H1 (cell line): Measurements from ENCODE around the gene FCRLA. TPM values are rescaled to one million over a fixed set of nuclear protein-coding genes. Genes with fewer than 3 reads are reported as not detected.
"Not testable (repeated sequence)": the region's sequence is repeated elsewhere in the genome, so short reads cannot be mapped to it uniquely, and the experiment has no call there.

Experiments
- CTCF ChIA-PET: fragments of 300-600 bp; sonication (Branson Sonifier 250); formaldehyde crosslinking; loops from one replicate; lab custom pipeline; 2021; ENCODE audit not compliant: partially characterized antibody; lab: Charles Lee
- POLR2A ChIA-PET: fragments of 300-600 bp; sonication (Branson Sonifier 250); formaldehyde crosslinking; loops from one replicate; lab custom pipeline; 2021; ENCODE audit warnings: inconsistent platforms; ENCODE audit not compliant: partially characterized antibody; lab: Charles Lee
- DNase-seq, 2 experiments: peaks; one replicate each; pipeline versions ENCODE4 v3.0.0 to v3.0.0-alpha.2; 2010 to 2022; ENCODE audit warnings: low spot score in 2 of 2, low read depth in 1 of 2, mixed read lengths in 1 of 2
- FAIRE-seq: peaks from 2 replicates; lab custom pipeline; 2011; peaks lifted over from hg19 to GRCh38; lab: Jason Lieb, UNC
- H2AFZ ChIP-seq: 2 replicates; pipeline ENCODE4 v1.8.1; 2012; ENCODE audit warnings: low read length, inconsistent platforms
- H2AK5ac ChIP-seq: 2 replicates; pipeline ENCODE4 v1.6.1; 2013; ENCODE audit warnings: low read depth, low read length
- H2BK120ac ChIP-seq: replicated peaks from 2 replicates; pipeline ENCODE3; 2013; ENCODE audit warnings: low read depth, low read length, inconsistent platforms
- H2BK12ac ChIP-seq: 2 replicates; pipeline ENCODE4 v1.6.1; 2013; ENCODE audit warnings: low read depth, low read length
- H2BK15ac ChIP-seq: 2 replicates; pipeline ENCODE4 v1.6.1; 2013; ENCODE audit warnings: low read length
- H2BK20ac ChIP-seq: 2 replicates; pipeline ENCODE4 v1.6.1; 2013; ENCODE audit warnings: low read length
- H2BK5ac ChIP-seq: 2 replicates; pipeline ENCODE4 v1.6.1; 2013; ENCODE audit warnings: low read depth, low read length
- H3K14ac ChIP-seq: 2 replicates; pipeline ENCODE4 v1.6.1; 2013; ENCODE audit warnings: inconsistent platforms; ENCODE audit not compliant: insufficient read length
- H3K18ac ChIP-seq: 2 replicates; pipeline ENCODE4 v1.6.1; 2013; ENCODE audit warnings: low read length; ENCODE audit errors: extremely low read depth
- H3K23ac ChIP-seq: 2 replicates; pipeline ENCODE4 v1.6.1; 2013; ENCODE audit warnings: inconsistent platforms; ENCODE audit not compliant: insufficient read length
- H3K23me2 ChIP-seq: 2 replicates; pipeline ENCODE4 v1.6.1; 2013; ENCODE audit warnings: low read depth, low read length
- H3K27ac ChIP-seq: 2 replicates; pipeline ENCODE4 v1.6.1; 2011; ENCODE audit warnings: low read depth, low read length, inconsistent platforms
- H3K27me3 ChIP-seq, 4 experiments: replicated peaks in 1 of 4; 1 replicate in 1 of 4; 2 replicates in 3 of 4; pipeline versions ENCODE4 v1.6.1 to v1.8.1; 2011 to 2013; ENCODE audit warnings: low read length in 3 of 4, mild to moderate bottlenecking in 3 of 4, inconsistent platforms in 2 of 4, mixed read lengths in 2 of 4, moderate library complexity in 1 of 4; ENCODE audit not compliant: control insufficient read depth in 3 of 4, insufficient read depth in 3 of 4; ENCODE audit errors: extremely low read depth in 1 of 4
- H3K36me3 ChIP-seq, 4 experiments: 2 replicates each; pipeline versions ENCODE4 v1.6.1 to v1.8.1; 2011 to 2013; ENCODE audit warnings: mild to moderate bottlenecking in 4 of 4, low read length in 3 of 4, moderate library complexity in 2 of 4, control low read depth in 1 of 4, inconsistent platforms in 1 of 4; ENCODE audit not compliant: insufficient read depth in 4 of 4, control insufficient read depth in 2 of 4
- H3K4ac ChIP-seq: replicated peaks from 2 replicates; pipeline ENCODE3; 2013; ENCODE audit warnings: low read length, low read depth, mixed read lengths, inconsistent platforms; ENCODE audit not compliant: insufficient read length
- H3K4me1 ChIP-seq, 4 experiments: replicated peaks in 1 of 4; 1 replicate in 1 of 4; 2 replicates in 3 of 4; pipeline versions ENCODE4 v1.6.1 to v1.8.1; 2011 to 2013; ENCODE audit warnings: low read length in 3 of 4, inconsistent platforms in 2 of 4, mixed read lengths in 1 of 4; ENCODE audit not compliant: insufficient read depth in 4 of 4, control insufficient read depth in 3 of 4
- H3K4me2 ChIP-seq, 2 experiments: 2 replicates each; pipeline versions ENCODE4 v1.6.1 to v1.8.1; 2011 to 2013; ENCODE audit warnings: low read depth in 2 of 2, low read length in 2 of 2, control low read depth in 1 of 2, inconsistent platforms in 1 of 2, mild to moderate bottlenecking in 1 of 2; ENCODE audit not compliant: insufficient read depth in 1 of 2
- H3K4me3 ChIP-seq, 4 experiments: fragments of 200-600, 300-600 bp in 1 of 4; sonication (generic), shearing (Covaris generic), sonication (Bioruptor Twin) in 1 of 4; 2 replicates each; pipeline versions ENCODE4 v1.5.1 to v1.8.1; 2011 to 2016; ENCODE audit warnings: low read length in 4 of 4, low read depth in 3 of 4, control low read depth in 2 of 4, inconsistent platforms in 2 of 4, mild to moderate bottlenecking in 2 of 4, mixed read lengths in 1 of 4, moderate library complexity in 1 of 4; ENCODE audit not compliant: insufficient read depth in 2 of 4; ENCODE audit errors: extremely low read depth in 1 of 4
- H3K56ac ChIP-seq: replicated peaks from 2 replicates; pipeline ENCODE3; 2013; ENCODE audit warnings: low read depth, mild to moderate bottlenecking, mixed read lengths, low read length, inconsistent platforms; ENCODE audit not compliant: insufficient read length
- H3K79me1 ChIP-seq: 2 replicates; pipeline ENCODE4 v1.6.1; 2013; ENCODE audit warnings: low read depth, low read length, control low read depth
- H3K79me2 ChIP-seq, 2 experiments: 2 replicates each; pipeline versions ENCODE4 v1.6.1 to v1.8.1; 2012 to 2013; ENCODE audit warnings: low read length in 2 of 2, mild to moderate bottlenecking in 2 of 2, inconsistent platforms in 1 of 2; ENCODE audit not compliant: insufficient read depth in 2 of 2, control insufficient read depth in 1 of 2
- H3K9ac ChIP-seq, 4 experiments: replicated peaks in 1 of 4; 1 replicate in 1 of 4; 2 replicates in 3 of 4; pipeline versions ENCODE4 v1.6.1 to v1.8.1; 2011 to 2013; ENCODE audit warnings: low read depth in 3 of 4, low read length in 3 of 4, control low read depth in 2 of 4, mild to moderate bottlenecking in 2 of 4, moderate library complexity in 2 of 4, inconsistent platforms in 1 of 4; ENCODE audit errors: extremely low read depth in 1 of 4
- H3K9me3 ChIP-seq, 2 experiments: 2 replicates each; pipeline versions ENCODE4 v1.6.1 to v1.8.1; 2012 to 2013; ENCODE audit warnings: mild to moderate bottlenecking in 2 of 2, moderate library complexity in 2 of 2, control low read depth in 1 of 2, inconsistent platforms in 1 of 2, low read depth in 1 of 2, low read length in 1 of 2, mixed read lengths in 1 of 2; ENCODE audit not compliant: insufficient read depth in 2 of 2
- H4K20me1 ChIP-seq, 2 experiments: replicated peaks in 1 of 2; 2 replicates each; pipeline versions ENCODE3 to v1.8.1; 2011 to 2013; ENCODE audit warnings: inconsistent platforms in 2 of 2, low read length in 2 of 2, mild to moderate bottlenecking in 1 of 2; ENCODE audit not compliant: insufficient read depth in 2 of 2, control insufficient read depth in 1 of 2
- H4K5ac ChIP-seq: 2 replicates; pipeline ENCODE4 v1.6.1; 2013; ENCODE audit warnings: low read length, low read depth, mixed read lengths, inconsistent platforms; ENCODE audit not compliant: insufficient read length
- H4K8ac ChIP-seq: 2 replicates; pipeline ENCODE4 v1.8.0; 2013; ENCODE audit warnings: mild to moderate bottlenecking, moderate library complexity, low read length, inconsistent platforms; ENCODE audit not compliant: insufficient read depth; ENCODE audit errors: extremely low read depth
- H4K91ac ChIP-seq: replicated peaks from 2 replicates; pipeline ENCODE3; 2013; ENCODE audit warnings: low read length, mixed read lengths, inconsistent platforms; ENCODE audit not compliant: insufficient read length
- WGBS, 2 experiments: shearing (Covaris generic) in 1 of 2; methylation state at CpG; one replicate each; pipeline versions ENCODE4 v1.1.6 to v1.1.7; 2013 to 2015; ENCODE audit warnings: low lambda C conversion rate in 2 of 2, mixed read lengths in 2 of 2, inconsistent platforms in 1 of 2, low coverage in 1 of 2, missing lambda C conversion rate in 1 of 2; ENCODE audit not compliant: insufficient replicate concordance in 2 of 2, insufficient coverage in 1 of 2, insufficient read length in 1 of 2; ENCODE audit errors: extremely low coverage in 1 of 2, missing lambda C conversion rate in 1 of 2; 5-methylcytosine and 5-hydroxymethylcytosine counted together
- polyA plus RNA-seq, 7 experiments: library from polyadenylated mRNA; depleted of rRNA in 3 of 7; stranded (reverse) in 5 of 7; unstranded in 2 of 7; fragments of >200 nt in 5 of 7; fragments of 200-250 nt in 2 of 7; gene quantifications; 1 replicate in 5 of 7; 2 replicates in 1 of 7; 4 replicates in 1 of 7; pipeline versions ENCODE4 v1.2.1 to v1.2.3, GENCODE V29; 2011 to 2013; ENCODE audit warnings: missing spikeins in 2 of 7, mixed read lengths in 2 of 7
- total RNA-seq: library from RNA; stranded (reverse); fragmentation: NEBNext Ultra II Directional; extraction: Animal tissue kit (Norgen Biotek cat#: 25700); gene quantifications from 2 replicates; pipeline ENCODE4 v1.2.1, GENCODE V29; 2021

Gene FCRLA
- total and polyA plus RNA-seq, 2 of the 8 experiments (the other 6 are each of a cell fraction or from before 2014, with no cell fraction given) = not detected

DNA sequence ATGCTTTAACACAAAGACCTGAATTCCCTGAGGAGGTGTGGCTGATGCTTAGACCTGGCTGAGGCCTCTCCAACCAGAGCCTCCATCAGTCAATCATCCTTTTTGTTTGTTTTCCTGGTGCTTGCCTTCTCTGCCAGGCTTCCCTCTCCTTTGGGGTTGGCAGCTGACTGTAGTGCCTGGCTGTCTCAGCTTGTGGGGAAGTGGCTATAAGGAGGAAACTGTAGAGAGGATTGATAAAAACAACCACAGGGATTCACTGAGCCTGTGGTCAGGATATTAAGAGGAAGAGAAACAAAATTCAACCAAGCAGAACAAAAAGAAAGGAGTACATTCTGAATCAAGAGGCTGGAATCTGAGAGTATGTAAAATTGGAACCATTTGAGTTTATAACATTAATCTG, 48.5 kb upstream of the FCRLA start:
- H2BK20ac ChIP-seq, H3K79me1 ChIP-seq, H3K23ac ChIP-seq, H4K8ac ChIP-seq, H3K36me3 ChIP-seq, DNase-seq, H2BK120ac ChIP-seq, H3K4me2 ChIP-seq, H4K20me1 ChIP-seq, H3K18ac ChIP-seq, H3K9me3 ChIP-seq, H4K91ac ChIP-seq, H2BK12ac ChIP-seq, H3K56ac ChIP-seq, H2AK5ac ChIP-seq, H3K79me2 ChIP-seq, H3K9ac ChIP-seq, CTCF ChIA-PET, H3K4ac ChIP-seq, H4K5ac ChIP-seq, FAIRE-seq, H3K23me2 ChIP-seq, H2AFZ ChIP-seq, POLR2A ChIA-PET, H3K4me1 ChIP-seq, H3K4me3 ChIP-seq, H3K14ac ChIP-seq, H2BK5ac ChIP-seq, H2BK15ac ChIP-seq, H3K27me3 ChIP-seq, H3K27ac ChIP-seq: not testable (repeated sequence)

- H4K8ac ChIP-seq, H4K5ac ChIP-seq, FAIRE-seq, H3K23ac ChIP-seq, H3K18ac ChIP-seq, H4K91ac ChIP-seq, H3K56ac ChIP-seq, H3K4ac ChIP-seq, H3K4me1 ChIP-seq, H3K4me2 ChIP-seq, H3K79me2 ChIP-seq, H2BK20ac ChIP-seq, H3K9me3 ChIP-seq, H3K27me3 ChIP-seq, H3K4me3 ChIP-seq, H3K27ac ChIP-seq, H2AFZ ChIP-seq, H3K14ac ChIP-seq, H2AK5ac ChIP-seq, H2BK5ac ChIP-seq, H3K36me3 ChIP-seq, DNase-seq, H4K20me1 ChIP-seq, H3K79me1 ChIP-seq, H2BK12ac ChIP-seq, POLR2A ChIA-PET, H2BK15ac ChIP-seq, H3K9ac ChIP-seq, CTCF ChIA-PET, H2BK120ac ChIP-seq, H3K23me2 ChIP-seq: not testable (repeated sequence)
- WGBS, 2 experiments = 92% methylated on average over 4 of the region's 9 CpGs; no CpG with 5 or more reads in 1 of the 2 experiments
Observed at GRCh38 chr1:161661660-161662311, 45.2 kb upstream of the FCRLA start.
